HG03520 (cell line): ENCODE measurements around the gene CABP5.

Experiments
- ATAC-seq: cut with Tn5 transposase; IDR thresholded peaks from one replicate; pipeline ENCODE4 v1.9.1; 2021; ENCODE audit warnings: mild to moderate bottlenecking, moderate library complexity; ENCODE audit not compliant: unreplicated experiment

Gene CABP5

DNA sequence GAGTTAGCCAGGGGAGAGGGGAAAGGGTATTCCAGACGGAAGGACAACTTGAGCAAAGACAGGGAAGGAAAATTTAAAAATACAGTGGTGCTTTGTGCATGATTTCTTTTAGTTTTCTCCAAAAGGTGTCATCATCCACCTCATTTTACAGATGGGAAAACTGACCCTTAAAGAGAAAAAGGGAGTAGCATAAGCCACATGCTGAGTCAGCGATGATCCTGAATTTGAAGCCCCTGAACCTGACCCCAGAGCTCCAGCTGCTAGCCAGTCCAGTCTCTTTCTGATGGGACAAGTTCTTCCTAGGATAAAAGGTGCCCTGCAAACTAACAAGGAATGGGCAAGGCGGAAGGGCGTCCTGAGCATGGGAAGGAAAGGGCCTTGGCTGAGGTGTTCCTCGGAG, 10.3 kb downstream of the CABP5 start:
- no peak for ATAC-seq

DNA sequence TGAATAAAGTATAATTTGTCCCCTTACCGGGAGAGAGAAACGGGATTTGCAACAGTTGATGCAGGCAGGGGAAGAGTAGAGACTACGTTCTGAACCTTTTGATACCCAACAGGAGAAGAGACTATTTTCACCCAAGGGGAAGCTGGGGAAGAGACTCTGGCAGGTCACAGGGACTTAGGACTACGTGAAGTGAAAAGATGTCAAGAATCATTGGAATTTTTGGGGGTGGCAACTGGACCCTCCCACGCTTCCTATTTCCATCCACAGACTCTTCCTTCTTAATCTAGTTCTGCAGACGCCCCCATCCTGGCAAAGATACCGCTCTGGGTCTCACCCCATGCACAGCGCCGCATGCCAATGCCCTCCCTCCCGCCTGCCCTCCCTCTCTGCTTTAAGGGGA, 13.8 kb downstream of the CABP5 start:
- no peak for ATAC-seq

DNA sequence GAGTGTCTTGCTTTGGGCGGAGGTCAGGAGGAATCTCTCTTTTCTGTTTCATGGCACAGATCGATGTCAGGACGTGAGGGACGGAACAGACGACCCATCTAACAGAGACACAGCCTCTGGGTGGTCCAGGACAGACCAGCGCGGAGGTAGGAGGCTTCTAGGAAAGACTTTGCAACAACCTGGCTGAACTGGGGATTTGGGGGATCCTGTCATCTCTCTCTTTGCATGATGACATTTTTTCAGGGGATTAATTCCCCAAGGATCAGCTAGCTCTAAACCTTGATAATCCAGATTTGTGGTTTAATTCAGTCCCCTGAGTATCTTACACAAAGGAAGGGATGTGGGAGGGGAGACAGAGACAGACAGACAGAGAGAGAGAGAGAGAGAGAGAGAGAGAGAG, 14.4 kb downstream of the CABP5 start:
- ATAC-seq, result no peak

DNA sequence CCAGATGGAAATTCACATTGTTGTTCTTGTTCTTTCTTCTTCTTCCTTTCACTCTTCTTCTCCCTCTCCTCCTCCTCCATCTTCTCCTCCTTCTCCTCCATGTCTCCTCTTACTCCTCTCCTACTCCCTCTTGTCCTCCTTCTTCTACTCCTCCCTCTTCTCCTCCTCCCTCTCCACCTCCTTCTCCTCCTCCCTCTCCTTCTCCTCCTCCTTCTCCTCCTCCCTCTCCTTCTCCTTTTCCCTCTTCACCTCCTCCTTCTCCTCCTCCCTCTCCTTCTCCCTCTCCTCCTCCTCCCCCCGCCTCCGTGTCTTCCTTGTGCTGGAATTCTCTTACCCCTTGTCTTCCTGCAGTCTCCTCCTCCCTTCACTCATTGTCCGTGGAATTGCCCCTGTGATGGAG, 18.4 kb downstream of the CABP5 start:
- ATAC-seq, result no peak

DNA sequence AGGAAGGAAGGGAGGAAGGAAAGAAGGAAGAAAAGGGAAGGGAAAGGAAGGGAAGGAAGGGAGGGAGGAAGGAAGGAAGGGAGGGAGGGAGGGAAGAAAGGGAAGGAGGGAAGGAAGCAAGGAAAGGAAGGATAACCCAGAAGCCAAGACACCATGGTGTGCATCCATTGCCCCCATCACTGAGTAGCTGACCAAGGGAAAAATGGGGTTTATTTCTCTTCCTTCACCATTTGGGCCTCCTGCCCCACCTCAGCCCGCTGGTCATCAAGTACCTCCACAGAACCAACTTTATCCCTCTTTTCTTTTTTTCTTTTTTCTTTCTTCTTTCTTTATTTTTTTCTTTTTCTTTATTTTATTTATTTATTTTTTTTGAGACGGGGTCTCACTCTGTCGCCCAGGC, 20.4 kb downstream of the CABP5 start:
- no peak for ATAC-seq

DNA sequence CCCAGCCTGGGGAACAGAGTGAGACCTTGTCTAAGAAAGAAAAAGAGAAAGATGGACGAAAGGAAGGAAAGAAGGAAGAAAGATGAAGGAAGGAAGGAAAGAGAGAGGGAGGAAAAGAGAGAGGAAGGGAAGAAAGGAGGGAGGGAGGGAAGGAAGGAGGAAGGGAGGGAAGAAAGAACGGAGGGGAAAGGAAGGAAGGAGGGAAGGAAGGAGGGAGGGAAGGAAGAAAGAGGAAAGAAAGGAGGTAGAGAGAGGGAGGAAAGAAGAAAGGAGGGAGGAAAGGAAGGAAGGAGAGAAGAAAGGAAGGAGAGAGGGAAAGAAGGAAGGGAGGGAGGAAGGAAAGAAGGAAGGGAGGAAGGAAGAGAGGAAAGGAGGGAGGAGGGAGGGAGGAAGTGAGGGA, 20.9 kb downstream of the CABP5 start:
- no peak for ATAC-seq

DNA sequence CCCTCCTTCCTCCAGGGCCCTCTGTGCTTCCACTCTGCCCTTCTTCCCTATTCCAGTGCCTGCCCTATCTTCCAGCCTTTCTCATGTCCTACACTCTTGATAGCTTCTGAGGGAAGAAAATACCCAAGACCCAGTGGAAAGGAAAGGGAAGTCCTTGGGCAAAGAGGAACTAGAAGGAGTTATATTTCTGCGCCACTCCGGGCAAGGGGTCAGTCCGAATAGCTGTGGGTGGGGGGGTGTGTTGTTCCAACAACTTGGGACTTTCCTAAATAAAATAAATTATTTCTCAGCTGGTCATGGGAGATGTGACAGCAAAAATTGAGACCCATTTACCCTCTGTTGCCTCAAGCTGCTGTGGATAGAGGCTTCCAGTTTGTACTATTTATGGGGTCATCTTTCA, 23.2 kb downstream of the CABP5 start:
- ATAC-seq, result no peak

DNA sequence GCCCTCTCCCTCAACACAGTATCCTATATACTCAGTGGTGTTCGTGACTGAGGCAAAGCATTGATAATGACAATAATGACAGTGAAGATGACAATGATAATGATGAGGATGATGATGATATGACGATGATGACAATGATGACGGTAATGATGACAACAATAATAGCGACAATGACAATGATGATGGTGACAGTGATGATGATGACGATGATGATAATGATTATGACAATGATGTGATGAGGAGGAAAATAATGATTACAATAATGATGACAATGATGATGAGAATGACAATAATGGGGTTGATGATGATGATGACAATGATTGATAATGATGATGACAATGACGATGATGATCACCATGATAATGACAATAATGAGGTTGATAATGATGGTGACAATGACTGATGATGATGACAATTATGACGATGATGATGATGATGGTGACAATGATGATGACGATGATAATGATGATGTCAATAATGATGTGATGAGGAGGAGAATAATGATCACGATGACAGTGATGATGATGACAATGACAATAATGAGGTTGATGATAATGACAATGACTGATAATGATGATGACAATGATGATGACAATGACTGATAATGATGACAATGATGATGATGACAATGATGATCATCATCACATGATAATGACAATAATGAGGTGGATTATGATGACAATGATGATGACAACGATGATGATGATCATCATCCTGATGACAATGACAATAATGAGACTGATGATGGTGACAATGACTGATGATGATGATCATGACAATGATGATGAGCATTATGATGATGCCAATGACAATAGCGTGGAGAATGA, 32.7 kb downstream of the CABP5 start:
- ATAC-seq, result no peak

DNA sequence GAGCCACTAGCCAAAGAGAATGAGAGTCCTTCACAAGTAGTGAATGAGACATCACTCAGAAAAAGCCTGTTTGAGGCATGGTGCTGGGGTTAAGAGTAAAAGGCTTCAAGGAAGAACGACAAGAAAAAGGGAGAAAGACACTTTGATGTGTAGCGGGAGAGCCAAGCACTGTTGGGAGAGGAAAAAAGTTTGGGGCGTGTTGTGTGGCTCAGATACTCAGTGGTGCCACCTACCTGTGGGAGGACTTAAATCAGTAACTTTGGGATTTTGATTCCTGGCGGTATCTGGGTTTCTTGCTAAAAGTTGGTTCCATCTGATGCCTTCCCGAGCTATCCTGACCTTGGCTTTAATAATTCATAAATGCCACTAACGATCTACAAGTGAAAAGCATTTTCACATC, 37.1 kb downstream of the CABP5 start:
- no peak for ATAC-seq

DNA sequence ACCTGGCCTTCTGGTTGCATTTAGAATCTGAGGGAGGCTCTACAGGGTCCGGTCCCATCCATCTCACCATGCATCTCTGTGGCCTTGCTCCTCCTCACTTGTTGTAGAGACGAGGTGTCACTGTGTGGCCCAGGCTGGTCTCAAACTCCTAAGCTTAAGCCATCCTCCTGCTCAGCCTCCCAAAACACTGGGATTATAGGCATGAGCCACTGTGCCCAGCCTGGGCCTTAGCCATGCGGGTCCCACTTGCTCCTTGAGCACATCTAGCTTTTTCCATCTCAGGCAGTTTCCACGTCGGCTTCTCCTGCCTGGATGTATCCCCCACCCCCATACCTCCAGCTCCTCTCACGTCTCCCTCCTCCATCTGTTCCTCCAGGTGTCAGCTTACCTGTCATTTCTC, 39.6 kb downstream of the CABP5 start:
- no peak for ATAC-seq

DNA sequence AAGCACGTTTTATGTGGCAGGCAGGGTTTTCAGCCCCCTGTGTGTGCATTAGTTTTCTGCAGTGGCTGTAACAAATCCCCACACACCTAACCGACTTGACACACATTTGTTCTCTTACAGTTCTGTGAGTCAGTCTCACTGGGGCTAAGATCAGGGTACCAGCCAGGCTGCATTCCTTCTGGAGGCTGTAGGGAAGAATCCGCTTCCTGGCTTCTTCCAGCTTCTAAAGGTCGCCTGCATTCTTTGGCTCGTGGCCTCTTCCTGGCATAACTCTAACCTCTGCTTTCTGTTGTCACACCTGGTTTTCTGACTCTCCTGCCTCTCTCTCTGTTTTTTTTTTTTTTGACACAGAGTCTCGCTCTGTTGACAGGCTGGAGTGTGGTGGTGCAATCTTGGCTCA, 43.0 kb downstream of the CABP5 start:
- ATAC-seq, result no peak

DNA sequence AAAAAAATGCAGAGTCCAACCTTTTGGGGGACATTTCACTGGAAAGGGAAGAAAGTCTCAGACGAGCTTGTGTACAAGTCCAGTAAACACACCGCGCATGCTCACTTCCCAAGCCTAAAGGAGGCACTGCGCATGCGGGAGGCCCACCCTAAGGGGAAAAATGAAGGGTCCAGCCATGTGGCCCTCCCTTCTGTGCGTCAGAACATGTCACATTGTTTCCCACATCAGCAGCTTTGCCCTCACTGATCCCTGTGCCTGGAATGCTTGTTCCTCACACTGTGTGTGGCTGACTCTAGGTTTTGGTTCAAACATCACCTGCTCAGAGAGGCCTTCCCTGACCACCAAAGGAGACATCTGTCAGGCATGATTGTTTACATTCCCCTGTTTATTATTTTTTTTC, 45.1 kb downstream of the CABP5 start:
- ATAC-seq, result no peak

DNA sequence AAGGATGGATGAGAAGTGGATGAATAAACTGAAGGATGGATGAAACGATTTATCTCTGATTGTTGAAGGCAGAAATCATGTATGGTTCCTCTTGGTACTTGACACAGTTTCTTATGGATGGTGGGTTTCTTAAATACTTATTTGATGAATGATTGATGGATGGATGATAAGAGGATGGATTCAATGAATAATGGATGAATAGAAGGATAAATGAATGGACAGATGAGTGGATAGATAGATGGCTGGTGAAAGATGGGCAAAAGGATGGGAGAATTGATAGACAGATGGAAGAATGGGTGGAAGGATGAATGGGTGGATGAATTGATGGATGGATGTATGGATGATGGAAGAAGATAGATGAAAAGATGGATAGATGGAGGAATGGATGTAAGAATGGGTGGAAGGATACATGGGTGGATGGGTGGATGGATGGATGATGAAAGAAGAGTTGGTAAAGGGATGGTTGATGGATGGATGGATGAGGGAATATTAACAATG, 47.6 kb downstream of the CABP5 start:
- ATAC-seq, result no peak

DNA sequence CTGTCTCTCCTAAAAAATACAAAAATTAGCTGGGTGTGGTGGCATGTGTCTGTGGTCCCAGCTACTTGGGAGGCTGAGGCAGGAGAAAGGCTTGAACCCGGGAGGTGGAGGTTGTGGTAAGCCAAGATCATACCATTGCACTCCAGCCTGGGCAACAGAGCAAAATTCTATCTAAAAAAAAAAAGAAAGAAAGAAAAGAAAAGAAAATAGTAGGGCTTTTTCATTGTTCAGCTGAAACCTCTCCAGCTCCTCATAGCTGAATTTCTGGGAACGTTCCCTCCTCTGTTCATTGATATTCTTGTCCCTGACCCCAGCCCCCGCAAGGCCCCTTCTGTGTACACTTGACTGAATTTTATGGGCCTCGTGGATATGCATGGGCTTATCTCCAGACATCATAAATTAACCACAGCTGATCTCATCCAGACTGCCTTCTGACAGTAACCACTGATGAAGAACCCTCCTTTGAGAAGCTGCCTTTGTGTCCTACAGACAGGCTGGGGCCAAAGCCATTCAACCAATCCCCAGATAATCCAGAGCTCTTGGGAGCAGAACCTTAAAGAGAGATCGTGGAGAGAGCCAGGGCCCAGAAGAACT, 49.6 kb downstream of the CABP5 start, which contains the start of gene ELSPBP1:
Gene ELSPBP1, plus strand, starts transcription at position 424 of the 594 bp plus-strand sequence. CDS start 14,036 bp downstream, outside the sequence.
- no peak for ATAC-seq

DNA sequence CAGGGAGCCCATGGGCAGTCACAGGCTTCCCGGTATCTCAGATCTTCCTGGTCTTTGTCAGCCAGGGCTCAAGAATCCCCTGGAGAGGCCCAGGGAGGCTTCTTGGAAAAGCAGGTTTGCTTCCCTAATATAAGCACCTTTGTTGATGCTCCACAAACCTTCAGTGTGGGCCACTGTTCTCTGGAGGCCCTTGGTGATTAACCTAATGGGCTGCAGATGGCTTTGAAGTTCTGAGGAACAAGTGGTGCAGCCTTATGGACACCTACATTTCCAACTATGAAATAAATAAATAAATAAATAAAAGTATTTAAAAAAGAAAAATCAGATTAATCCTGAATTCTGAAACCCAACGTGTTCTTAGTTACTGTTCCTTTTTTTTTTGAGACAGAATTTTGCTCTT, 51.8 kb downstream of the CABP5 start, which contains the start of gene BSPH1:
Gene BSPH1, minus strand, starts transcription at position 101 of the 400 bp plus-strand sequence. Its CDS starts 89 bp downstream, at position 12.
- ATAC-seq, result no peak

DNA sequence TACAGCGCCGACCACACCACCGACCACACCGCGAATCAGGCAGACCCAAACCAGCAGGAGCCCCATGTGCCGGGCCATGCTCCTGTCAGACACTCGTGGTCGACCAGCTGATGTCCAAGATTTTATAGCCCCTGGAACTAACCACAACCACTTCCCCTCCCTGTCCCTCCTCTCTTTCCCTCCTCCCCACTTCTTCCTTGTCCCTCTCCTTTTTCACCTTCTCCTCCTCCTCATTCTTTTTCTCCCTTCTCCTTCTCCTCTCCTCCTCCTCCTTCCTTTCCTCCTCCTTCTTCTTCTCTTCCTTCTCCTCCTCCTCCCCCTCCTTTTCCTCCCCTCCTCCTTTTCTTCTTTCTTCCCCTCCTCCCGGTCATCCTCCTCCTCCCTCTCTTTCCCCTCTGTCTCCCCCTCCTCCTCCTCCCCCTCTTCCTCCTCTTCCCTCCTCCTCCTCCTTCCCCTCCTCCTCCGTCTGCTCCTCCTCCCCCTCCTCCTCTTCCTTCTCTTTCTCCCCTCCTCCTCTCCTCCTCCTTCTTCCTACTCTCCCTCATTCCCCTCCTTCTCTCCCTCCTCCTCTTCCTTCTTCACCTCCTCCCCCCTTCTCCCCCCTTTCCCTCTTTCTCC, 52.6 kb downstream of the CABP5 start:
- ATAC-seq, result no peak
